Stimulated activated CD8-positive, alpha-beta memory T cell treated with anti-CD3 and anti-CD28 coated beads, Interleukin-7, amount 100 ng/mL, for 1 hour (primary cell): ENCODE data around the gene LIMS1.
A peak's percentile ranks its signal among the peaks of the same experiment; 100 is the strongest.
"Not testable (repeated sequence)": the region's sequence is repeated elsewhere in the genome, so short reads cannot be mapped to it uniquely, and the experiment has no call there.

ENCODE experiments used
- DNase-seq, 2 donors: peaks; one replicate each; pipeline ENCODE4 v3.0.0-alpha.2; 2020; ENCODE audit warnings: low read depth in 2 of 2

Gene LIMS1

GRCh38 chr2:108552566-108552965 lies 18.3 kb downstream of the LIMS1 start:
- DNase-seq: no peak

GRCh38 chr2:108553209-108553919 lies 19.1 kb downstream of the LIMS1 start:
- DNase-seq: no peak

GRCh38 chr2:108554528-108554927 lies 20.3 kb downstream of the LIMS1 start:
- no peak for DNase-seq

- DNase-seq: no peak
Measured at GRCh38 chr2:108555572-108555971, 21.3 kb downstream of the LIMS1 start.

- not testable (repeated sequence) for DNase-seq
Measured at GRCh38 chr2:108556581-108556980, 22.3 kb downstream of the LIMS1 start.

- no peak for DNase-seq
Measured at GRCh38 chr2:108560241-108560811, 26.1 kb downstream of the LIMS1 start.

- no peak for DNase-seq
Measured at GRCh38 chr2:108560895-108561530, 26.7 kb downstream of the LIMS1 start.

- no peak for DNase-seq
Measured at GRCh38 chr2:108562274-108562673, 28.0 kb downstream of the LIMS1 start.

- DNase-seq: no peak
Measured at GRCh38 chr2:108564510-108564909, 30.2 kb downstream of the LIMS1 start.

GRCh38 chr2:108565778-108566375 lies 31.6 kb downstream of the LIMS1 start:
- DNase-seq: no peak

- no peak for DNase-seq
Measured at GRCh38 chr2:108570416-108570815, 36.1 kb downstream of the LIMS1 start.

- DNase-seq: no peak
Measured at GRCh38 chr2:108571286-108571685, 37.0 kb downstream of the LIMS1 start.

- no peak for DNase-seq
Measured at GRCh38 chr2:108573061-108573460, 38.8 kb downstream of the LIMS1 start.

GRCh38 chr2:108574332-108574731 lies 40.1 kb downstream of the LIMS1 start:
- no peak for DNase-seq

GRCh38 chr2:108575132-108575966 lies 41.1 kb downstream of the LIMS1 start:
- DNase-seq: no peak

GRCh38 chr2:108577099-108577498 lies 42.8 kb downstream of the LIMS1 start:
- DNase-seq: no peak

GRCh38 chr2:108579623-108580022 lies 45.4 kb downstream of the LIMS1 start:
- DNase-seq: no peak

GRCh38 chr2:108580050-108580449 lies 45.8 kb downstream of the LIMS1 start:
- DNase-seq: no peak

- DNase-seq: peak in 1 of 2 donors; percentile 23
Measured at GRCh38 chr2:108583903-108584520, 49.7 kb downstream of the LIMS1 start.

GRCh38 chr2:108585436-108585835 lies 51.2 kb downstream of the LIMS1 start:
- DNase-seq: no peak

GRCh38 chr2:108586116-108586515 lies 51.8 kb downstream of the LIMS1 start:
- DNase-seq: no peak
